Measurements from ENCODE around the gene STRIP2.

- TF ChIP-seq, protein P1, sequence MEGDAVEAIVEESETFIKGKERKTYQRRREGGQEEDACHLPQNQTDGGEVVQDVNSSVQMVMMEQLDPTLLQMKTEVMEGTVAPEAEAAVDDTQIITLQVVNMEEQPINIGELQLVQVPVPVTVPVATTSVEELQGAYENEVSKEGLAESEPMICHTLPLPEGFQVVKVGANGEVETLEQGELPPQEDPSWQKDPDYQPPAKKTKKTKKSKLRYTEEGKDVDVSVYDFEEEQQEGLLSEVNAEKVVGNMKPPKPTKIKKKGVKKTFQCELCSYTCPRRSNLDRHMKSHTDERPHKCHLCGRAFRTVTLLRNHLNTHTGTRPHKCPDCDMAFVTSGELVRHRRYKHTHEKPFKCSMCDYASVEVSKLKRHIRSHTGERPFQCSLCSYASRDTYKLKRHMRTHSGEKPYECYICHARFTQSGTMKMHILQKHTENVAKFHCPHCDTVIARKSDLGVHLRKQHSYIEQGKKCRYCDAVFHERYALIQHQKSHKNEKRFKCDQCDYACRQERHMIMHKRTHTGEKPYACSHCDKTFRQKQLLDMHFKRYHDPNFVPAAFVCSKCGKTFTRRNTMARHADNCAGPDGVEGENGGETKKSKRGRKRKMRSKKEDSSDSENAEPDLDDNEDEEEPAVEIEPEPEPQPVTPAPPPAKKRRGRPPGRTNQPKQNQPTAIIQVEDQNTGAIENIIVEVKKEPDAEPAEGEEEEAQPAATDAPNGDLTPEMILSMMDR (conservative IDR thresholded peaks at IDR 0.05; ENCODE audit: low read depth in 2 of 2), result no peak
- TF ChIP-seq EZH2 (IDR thresholded peaks at IDR 0.05; ENCODE audit: low read depth, unreplicated experiment) (no peak), POLR2AphosphoS5 (IDR thresholded peaks at IDR 0.05; ENCODE audit: low read depth) (no peak), CREB1 (CRISPR knock-in tag; IDR thresholded peaks at IDR 0.05; ENCODE audit: low read depth) (no peak), JUNB (IDR thresholded peaks at IDR 0.05; ENCODE audit: unreplicated experiment) (no peak)
Observed at GRCh38 chr7:129456421-129456820, 22.2 kb downstream of the STRIP2 start.
